ENCODE data around the gene KMT2A. TPM values are rescaled to one million over a fixed set of nuclear protein-coding genes. Genes with fewer than 3 reads are reported as not detected.
A peak's percentile ranks its signal among the peaks of the same experiment; 100 is the strongest.

KMT2A gene
- total and polyA plus RNA-seq, 12 donors, result 4.1 to 44.5 (median 34.6) TPM

GRCh38 chr11:118436639-118437207, 431 bp downstream of the KMT2A start:
- Histone ChIP-seq H3K36me3 (peaks cover 0 to 15% (median 0%) of the 10 kb centered on the region in 9 donors), H3K27ac (peak overlapping the region; percentile 78 to 95 (median 93)), H3K27me3 (no peaks in the 10 kb centered on the region), H3K4me1 (peaks cover 6 to 60% (median 48%) of the 10 kb centered on the region in 9 donors), H3K9me3 (no peaks in the 10 kb centered on the region), H3K4me3 (peak overlapping the region; percentile 84 to 100 (median 98))
- intact Hi-C loops (cut with DNase I), result loop anchor here in 7 of 10 donors (2.0 to 10.0 kb wide), 5 partner anchors 34 to 51 kb away; partner anchors contain the start of gene ATP5MG (in 5 of the 7)
- WGBS, 2 donors, result 0 to 1% methylated on average over 47 to 48 of the region's 55 CpGs
- ATAC-seq, result no peak
- DNase-seq, result peak in 1 of 2 donors; percentile 37
- TF ChIP-seq CTCF (IDR thresholded peaks at IDR 0.05), result no peak

- WGBS, 2 donors, result 1% methylated on average over 28 of the region's 28 CpGs
- no peak for TF ChIP-seq CTCF (IDR thresholded peaks at IDR 0.05)
- H3K36me3 ChIP-seq, result peaks cover 0 to 22% (median 0%) of the 10 kb centered on the region in 9 donors
- intact Hi-C loops (cut with DNase I), result loop anchor here in 7 of 10 donors (2.0 to 10.0 kb wide), 5 partner anchors 35 to 50 kb away; partner anchors contain the start of gene ATP5MG (in 5 of the 7)
- H3K27me3 ChIP-seq, result no peaks in the 10 kb centered on the region
- peak overlapping the region; percentile 84 to 100 (median 98) for H3K4me3 ChIP-seq
- H3K9me3 ChIP-seq, result no peaks in the 10 kb centered on the region
- no peak for ATAC-seq
- peak overlapping the region; percentile 78 to 95 (median 93) for H3K27ac ChIP-seq
- H3K4me1 ChIP-seq, result peaks cover 6 to 68% (median 56%) of the 10 kb centered on the region in 9 donors
- peak; percentile 17 to 39 for DNase-seq
Measured at GRCh38 chr11:118437208-118438125, 1.2 kb downstream of the KMT2A start.

DNA sequence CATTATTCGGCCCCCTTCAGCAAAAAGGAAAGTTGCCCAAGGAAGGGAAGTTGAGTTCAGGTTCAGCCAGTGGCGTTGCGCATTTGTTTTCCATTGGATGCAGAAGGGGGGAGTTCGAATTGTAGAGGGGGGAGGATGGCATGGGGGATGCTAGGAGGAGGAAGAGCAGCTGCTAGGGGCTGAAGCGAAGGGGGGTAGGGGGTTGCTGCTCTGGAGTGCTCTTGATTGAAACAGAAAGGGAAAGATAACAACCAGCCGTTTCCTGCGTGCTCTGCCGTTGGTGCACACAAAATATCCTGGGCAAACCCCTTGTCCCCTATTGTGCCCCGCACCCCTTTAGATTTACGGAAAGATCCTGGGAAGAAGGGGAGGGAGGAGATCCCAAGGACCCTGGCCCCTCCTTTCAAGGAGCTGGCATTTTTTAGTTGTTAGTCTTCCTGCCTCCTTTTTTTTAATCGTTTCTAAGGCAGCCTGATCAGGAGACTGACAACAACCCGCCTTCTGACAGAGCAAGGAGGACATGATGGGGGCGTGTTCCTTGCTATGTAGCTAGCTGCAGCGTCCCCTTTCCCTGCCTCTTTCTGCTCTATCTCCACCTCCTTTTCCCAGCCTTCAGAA, 2.1 kb downstream of the KMT2A start:
- ATAC-seq, result peak in 4 of 8 donors; percentile 15 to 29 (median 22)
- 4 to 12% methylated on average over 14 of the region's 14 CpGs for WGBS, 2 donors
- Histone ChIP-seq H3K27ac (peak overlapping the region in 8 of 10 donors; percentile 87 to 94 (median 93)), H3K9me3 (no peaks in the 10 kb centered on the region), H3K4me1 (peaks cover 6 to 77% (median 65%) of the 10 kb centered on the region in 9 donors), H3K4me3 (peak overlapping the region; percentile 84 to 100 (median 98)), H3K27me3 (no peaks in the 10 kb centered on the region), H3K36me3 (peaks cover 0 to 22% (median 0%) of the 10 kb centered on the region in 9 donors)
- peak; percentile 17 to 50 for DNase-seq
- no peak for TF ChIP-seq CTCF (IDR thresholded peaks at IDR 0.05)
- intact Hi-C loops (cut with DNase I), result loop anchor here in 5 of 10 donors (5.0 to 10.0 kb wide), 3 partner anchors 36 to 49 kb away; partner anchors contain the start of gene ATP5MG (in 3 of the 5)

DNA sequence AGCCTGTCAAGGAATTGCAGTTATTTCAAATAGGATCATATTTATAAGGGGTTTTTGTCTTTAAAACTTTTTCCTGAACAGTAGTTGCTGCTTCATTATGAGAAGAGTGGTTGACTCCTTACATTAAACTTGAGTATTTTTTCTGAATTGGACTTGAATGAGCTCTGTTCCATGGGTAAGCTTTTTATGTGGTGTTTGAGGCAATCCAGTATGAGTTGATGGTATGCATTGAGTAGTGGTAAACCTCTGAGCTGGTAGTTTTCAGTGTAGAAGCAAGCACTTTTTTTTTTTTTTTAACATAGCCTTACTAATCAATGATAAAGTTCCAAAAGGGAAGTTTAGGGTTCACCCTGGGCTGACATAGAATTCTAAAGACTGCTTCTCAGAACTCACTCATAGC, 3.4 kb downstream of the KMT2A start:
- Histone ChIP-seq H3K4me1 (peaks cover 3 to 80% (median 68%) of the 10 kb centered on the region in 9 donors), H3K27ac (peak overlapping the region in 2 of 10 donors; percentile 37 to 93), H3K9me3 (no peaks in the 10 kb centered on the region), H3K4me3 (peak overlapping the region in 1 of 10 donors; percentile 94), H3K36me3 (peaks cover 0 to 22% (median 0%) of the 10 kb centered on the region in 9 donors), H3K27me3 (no peaks in the 10 kb centered on the region)
- DNase-seq (no peak), ATAC-seq (no peak)
- intact Hi-C loops (cut with DNase I), result loop anchor here in 5 of 10 donors (5.0 to 10.0 kb wide), 3 partner anchors 37 to 48 kb away; partner anchors contain the start of gene ATP5MG (in 3 of the 5)
- TF ChIP-seq CTCF (IDR thresholded peaks at IDR 0.05), result no peak

Measured in heart right ventricle (tissue), 16 donors.